Trophoblast cell (in vitro differentiated cells and primary cell): Measurements from ENCODE around the gene GPC3.

Experiments used
- DNase-seq, 2 donors: peaks; one replicate each; pipeline ENCODE4 v3.0.0-alpha.2; 2016
- H2AFZ ChIP-seq: 2 replicates; pipeline ENCODE4 v1.6.1; 2013; ENCODE audit warnings: low read length, moderate library complexity, mild to moderate bottlenecking; ENCODE audit not compliant: insufficient read depth, poor library complexity
- H2AK5ac ChIP-seq: 2 replicates; pipeline ENCODE4 v1.6.1; 2013; ENCODE audit warnings: mild to moderate bottlenecking, low read length
- H2BK120ac ChIP-seq: 2 replicates; pipeline ENCODE4 v1.6.1; 2013; ENCODE audit warnings: low read length, mild to moderate bottlenecking, moderate library complexity; ENCODE audit not compliant: insufficient read depth, poor library complexity
- H2BK12ac ChIP-seq: 2 replicates; pipeline ENCODE4 v1.6.1; 2013; ENCODE audit warnings: mild to moderate bottlenecking, low read length, moderate library complexity
- H2BK5ac ChIP-seq: 2 replicates; pipeline ENCODE4 v1.6.1; 2013; ENCODE audit warnings: low read length, low read depth, moderate library complexity, mild to moderate bottlenecking; ENCODE audit not compliant: poor library complexity
- H3K14ac ChIP-seq: 2 replicates; pipeline ENCODE4 v1.6.1; 2013; ENCODE audit warnings: mild to moderate bottlenecking, low read length
- H3K18ac ChIP-seq: 2 replicates; pipeline ENCODE4 v1.6.1; 2013; ENCODE audit warnings: mild to moderate bottlenecking, low read length
- H3K23ac ChIP-seq: 2 replicates; pipeline ENCODE4 v1.6.1; 2013; ENCODE audit warnings: low read length
- H3K27ac ChIP-seq: 2 replicates; pipeline ENCODE4 v1.5.1; 2013; ENCODE audit warnings: low read depth, mild to moderate bottlenecking, inconsistent platforms, low read length, moderate library complexity
- H3K27me3 ChIP-seq: 2 replicates; pipeline ENCODE4 v1.6.1; 2013; ENCODE audit warnings: inconsistent platforms, mild to moderate bottlenecking, low read length, moderate library complexity; ENCODE audit not compliant: insufficient read depth
- H3K36me3 ChIP-seq, 2 experiments: 1 replicate in 1 of 2; 2 replicates in 1 of 2; pipeline ENCODE4 v1.6.1; 2013; ENCODE audit warnings: low read length in 2 of 2, mild to moderate bottlenecking in 2 of 2, moderate library complexity in 1 of 2; ENCODE audit not compliant: insufficient read depth in 2 of 2, control insufficient read depth in 1 of 2
- H3K4ac ChIP-seq: 2 replicates; pipeline ENCODE4 v1.6.1; 2013; ENCODE audit warnings: low read depth, mild to moderate bottlenecking, low read length, moderate library complexity
- H3K4me1 ChIP-seq, 2 experiments: 1 replicate in 1 of 2; 2 replicates in 1 of 2; pipeline ENCODE4 v1.6.1; 2013; ENCODE audit warnings: low read length in 2 of 2, mild to moderate bottlenecking in 2 of 2, moderate library complexity in 1 of 2; ENCODE audit not compliant: insufficient read depth in 2 of 2, control insufficient read depth in 1 of 2
- H3K4me2 ChIP-seq: 2 replicates; pipeline ENCODE4 v1.6.1; 2013; ENCODE audit warnings: inconsistent platforms, mild to moderate bottlenecking, low read length, moderate library complexity
- H3K4me3 ChIP-seq: 2 replicates; pipeline ENCODE4 v1.5.1; 2013; ENCODE audit warnings: mild to moderate bottlenecking, low read depth, low read length, inconsistent platforms
- H3K79me1 ChIP-seq: one replicate; pipeline ENCODE4 v1.6.1; 2013; ENCODE audit warnings: low read length
- H3K79me2 ChIP-seq: 2 replicates; pipeline ENCODE4 v1.6.1; 2013; ENCODE audit warnings: low read length, mild to moderate bottlenecking; ENCODE audit not compliant: control insufficient read depth, insufficient read depth, poor library complexity
- H3K9ac ChIP-seq: 2 replicates; pipeline ENCODE4 v1.6.1; 2013; ENCODE audit warnings: mild to moderate bottlenecking, low read length
- H3K9me3 ChIP-seq: 2 replicates; pipeline ENCODE4 v1.6.1; 2013; ENCODE audit warnings: low read depth, mild to moderate bottlenecking, control low read depth, inconsistent platforms, low read length; ENCODE audit not compliant: insufficient read depth
- H4K12ac ChIP-seq: 2 replicates; pipeline ENCODE4 v1.6.1; 2013; ENCODE audit warnings: low read depth, mild to moderate bottlenecking, low read length, moderate library complexity
- H4K8ac ChIP-seq: 2 replicates; pipeline ENCODE4 v1.6.1; 2013; ENCODE audit warnings: low read depth, mild to moderate bottlenecking, low read length, moderate library complexity
- H4K91ac ChIP-seq: one replicate; pipeline ENCODE4 v1.6.1; 2013; ENCODE audit warnings: low read depth, mild to moderate bottlenecking, low read length, moderate library complexity
- WGBS: extraction: QIAGEN DNeasy Blood & Tissue Kit; methylation state at CpG from one replicate; pipeline ENCODE4 v1.1.7; 2013; ENCODE audit warnings: missing lambda C conversion rate; ENCODE audit not compliant: insufficient read length, insufficient coverage; ENCODE audit errors: extremely low coverage; 5-methylcytosine and 5-hydroxymethylcytosine counted together

The GPC3 gene

GRCh38 chrX:133523081-133523487, 462.3 kb downstream of the GPC3 start:
- H3K14ac ChIP-seq, result no peak overlapping the region
- no peaks in the 10 kb centered on the region for H3K79me1 ChIP-seq
- H2AFZ ChIP-seq, result no peak overlapping the region
- H2BK12ac ChIP-seq, result no peak overlapping the region
- no peak overlapping the region for H2AK5ac ChIP-seq
- H3K4me3 ChIP-seq, result no peak overlapping the region
- H2BK120ac ChIP-seq, result no peak overlapping the region
- no peak overlapping the region for H4K12ac ChIP-seq
- H3K79me2 ChIP-seq, result no peaks in the 10 kb centered on the region
- H2BK5ac ChIP-seq, result no peak overlapping the region
- H3K9ac ChIP-seq, result no peak overlapping the region
- H4K8ac ChIP-seq, result no peak overlapping the region
- H3K27me3 ChIP-seq, result no peaks in the 10 kb centered on the region
- WGBS, result no CpG with 5 or more reads among the region's 5 CpGs
- no peak overlapping the region for H3K4me2 ChIP-seq
- peaks cover 0 to 2% of the 10 kb centered on the region in 2 experiments for H3K4me1 ChIP-seq
- no peak for DNase-seq
- no peaks in the 10 kb centered on the region for H3K9me3 ChIP-seq
- H3K4ac ChIP-seq, result no peak overlapping the region
- no peak overlapping the region for H3K27ac ChIP-seq
- H3K23ac ChIP-seq, result no peak overlapping the region
- no peak overlapping the region for H4K91ac ChIP-seq
- no peak overlapping the region for H3K18ac ChIP-seq
- no peaks in the 10 kb centered on the region for H3K36me3 ChIP-seq

GRCh38 chrX:133516686-133517085, 468.7 kb downstream of the GPC3 start:
- Histone ChIP-seq H3K79me1 (no peaks in the 10 kb centered on the region), H3K18ac (no peak overlapping the region), H4K8ac (no peak overlapping the region), H3K4ac (no peak overlapping the region), H4K12ac (no peak overlapping the region), H2AFZ (no peak overlapping the region), H3K27me3 (no peaks in the 10 kb centered on the region), H3K4me2 (no peak overlapping the region), H2BK12ac (no peak overlapping the region), H3K9ac (no peak overlapping the region), H2BK120ac (no peak overlapping the region), H3K27ac (no peak overlapping the region), H3K4me3 (no peak overlapping the region), H3K23ac (no peak overlapping the region), H3K36me3 (no peaks in the 10 kb centered on the region), H3K4me1 (peaks cover 0 to 3% of the 10 kb centered on the region in 2 experiments), H2AK5ac (no peak overlapping the region), H3K79me2 (no peaks in the 10 kb centered on the region), H3K14ac (no peak overlapping the region), H2BK5ac (no peak overlapping the region), H3K9me3 (no peaks in the 10 kb centered on the region), H4K91ac (no peak overlapping the region)
- DNase-seq, result no peak
- WGBS, result no CpG with 5 or more reads among the region's 3 CpGs

GRCh38 chrX:133514486-133514885, 470.9 kb downstream of the GPC3 start:
- Histone ChIP-seq H3K9me3 (no peaks in the 10 kb centered on the region), H4K8ac (no peak overlapping the region), H4K91ac (no peak overlapping the region), H3K4me2 (no peak overlapping the region), H2AK5ac (no peak overlapping the region), H2BK120ac (no peak overlapping the region), H2BK12ac (no peak overlapping the region), H3K79me2 (no peaks in the 10 kb centered on the region), H3K23ac (no peak overlapping the region), H3K4me1 (peaks cover 0 to 3% of the 10 kb centered on the region in 2 experiments), H3K4me3 (no peak overlapping the region), H2BK5ac (no peak overlapping the region), H3K79me1 (no peaks in the 10 kb centered on the region), H3K9ac (no peak overlapping the region), H3K4ac (no peak overlapping the region), H3K14ac (no peak overlapping the region), H3K18ac (no peak overlapping the region), H3K36me3 (no peaks in the 10 kb centered on the region), H2AFZ (no peak overlapping the region), H4K12ac (no peak overlapping the region), H3K27ac (no peak overlapping the region), H3K27me3 (no peaks in the 10 kb centered on the region)
- no peak for DNase-seq
- WGBS, result no CpG with 5 or more reads among the region's 1 CpG

- Histone ChIP-seq H3K27me3 (no peaks in the 10 kb centered on the region), H2BK120ac (no peak overlapping the region), H2AK5ac (no peak overlapping the region), H3K79me2 (no peaks in the 10 kb centered on the region), H4K8ac (no peak overlapping the region), H3K79me1 (no peaks in the 10 kb centered on the region), H3K14ac (no peak overlapping the region), H2AFZ (no peak overlapping the region), H3K4me1 (peaks cover 0 to 3% of the 10 kb centered on the region in 2 experiments), H3K9me3 (no peaks in the 10 kb centered on the region), H3K9ac (no peak overlapping the region), H2BK5ac (no peak overlapping the region), H3K23ac (no peak overlapping the region), H3K4me2 (no peak overlapping the region), H3K36me3 (no peaks in the 10 kb centered on the region), H3K27ac (no peak overlapping the region), H3K4me3 (no peak overlapping the region), H2BK12ac (no peak overlapping the region), H4K12ac (no peak overlapping the region), H3K18ac (no peak overlapping the region), H4K91ac (no peak overlapping the region), H3K4ac (no peak overlapping the region)
- WGBS, result no CpG with 5 or more reads among the region's 5 CpGs
- DNase-seq, result no peak
These were observed 472.3 kb downstream of the GPC3 start for GRCh38 chrX:133513123-133513522.
